ENCODE data around the gene PDCD2L.
"Not testable (repeated sequence)": the region's sequence is repeated elsewhere in the genome, so short reads cannot be mapped to it uniquely, and the experiment has no call there.

Gene PDCD2L

GRCh38 chr19:34404109-34404909, at the start of gene PDCD2L:
Gene PDCD2L, plus strand, starts transcription at chr19:34404399. Its CDS starts 32 bp downstream, at chr19:34404431.
- peak; percentile 82 for DNase-seq

GRCh38 chr19:34355201-34355600, 49.0 kb upstream of the PDCD2L start:
- DNase-seq: no peak

GRCh38 chr19:34356875-34357274, 47.3 kb upstream of the PDCD2L start:
- DNase-seq: no peak

- no peak for DNase-seq
Observed at GRCh38 chr19:34357431-34357830, 46.8 kb upstream of the PDCD2L start.

- peak; percentile 98 for DNase-seq
Observed at GRCh38 chr19:34359140-34359953, 44.9 kb upstream of the PDCD2L start.

- DNase-seq: no peak
Observed at GRCh38 chr19:34359954-34360315, 44.3 kb upstream of the PDCD2L start.

- DNase-seq: no peak
Observed at GRCh38 chr19:34360354-34360909, 43.8 kb upstream of the PDCD2L start.

GRCh38 chr19:34362679-34363069, 41.5 kb upstream of the PDCD2L start:
- no peak for DNase-seq

GRCh38 chr19:34363094-34363493, 41.1 kb upstream of the PDCD2L start:
- no peak for DNase-seq

- DNase-seq: no peak
Observed at GRCh38 chr19:34363930-34364329, 40.3 kb upstream of the PDCD2L start.

GRCh38 chr19:34364462-34364829, 39.8 kb upstream of the PDCD2L start:
- no peak for DNase-seq

- DNase-seq: peak; percentile 29
Observed at GRCh38 chr19:34364830-34365462, 39.3 kb upstream of the PDCD2L start, which contains the start of gene GPI. Gene GPI, plus strand, starts transcription at chr19:34365196. Its CDS starts 71 bp downstream, at chr19:34365267.

GRCh38 chr19:34365463-34366401, 38.5 kb upstream of the PDCD2L start:
- DNase-seq: no peak

GRCh38 chr19:34366738-34367623, 37.2 kb upstream of the PDCD2L start:
- no peak for DNase-seq

GRCh38 chr19:34367624-34367957, 36.6 kb upstream of the PDCD2L start:
- DNase-seq: no peak

GRCh38 chr19:34368338-34368737, 35.9 kb upstream of the PDCD2L start:
- DNase-seq: no peak

GRCh38 chr19:34369166-34369565, 35.0 kb upstream of the PDCD2L start:
- not testable (repeated sequence) for DNase-seq

GRCh38 chr19:34370117-34370516, 34.1 kb upstream of the PDCD2L start:
- DNase-seq: no peak

- no peak for DNase-seq
Observed at GRCh38 chr19:34370983-34371382, 33.2 kb upstream of the PDCD2L start.

GRCh38 chr19:34373601-34374288, 30.5 kb upstream of the PDCD2L start:
- DNase-seq: no peak

GRCh38 chr19:34375598-34375997, 28.6 kb upstream of the PDCD2L start:
- no peak for DNase-seq

Data from DMS153 (cell line).